ENCODE data around the gene CDT1. TPM values are rescaled to one million over a fixed set of nuclear protein-coding genes. Genes with fewer than 3 reads are reported as not detected.
"Not testable (repeated sequence)": the region's sequence is repeated elsewhere in the genome, so short reads cannot be mapped to it uniquely, and the experiment has no call there.

CDT1 gene
- total RNA-seq, 1 experiment from 2014 or later: 45.7 TPM

DNA sequence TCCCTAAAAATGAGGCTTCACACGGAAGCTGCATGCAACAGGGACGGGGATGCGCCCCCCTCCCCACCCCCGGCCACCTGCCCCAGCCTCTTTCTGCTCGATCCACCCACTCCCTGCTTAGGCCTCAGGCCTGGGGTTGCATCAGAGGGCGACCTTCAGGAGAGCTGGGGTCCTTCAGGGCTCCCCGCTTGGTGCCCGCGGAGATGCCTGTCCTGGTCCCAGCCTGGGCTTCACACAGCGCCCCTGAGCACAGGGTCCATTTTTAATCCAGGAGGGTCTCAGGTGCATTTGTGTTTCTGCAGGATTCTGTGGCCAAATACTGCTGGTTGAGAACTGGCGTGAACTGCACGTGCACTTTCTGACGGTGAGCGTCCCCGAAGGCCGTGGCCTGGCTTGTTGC, 15.5 kb downstream of the CDT1 start:
- Histone ChIP-seq H3K36me3 (peaks cover 11% of the 10 kb centered on the region; the same call in 1 of the 2 replicates), H3K27ac (no peak overlapping the region), H3K9me3 (replicated peaks) (no peaks in the 10 kb centered on the region), H3K4me1 (replicated peaks) (no peaks in the 10 kb centered on the region), H3K4me3 (no peak overlapping the region), H3K27me3 (replicated peaks) (no peaks in the 10 kb centered on the region)
- DNase-seq (ENCODE audit: low read depth in 1 of 2, low spot score in 2 of 2): no peak

DNA sequence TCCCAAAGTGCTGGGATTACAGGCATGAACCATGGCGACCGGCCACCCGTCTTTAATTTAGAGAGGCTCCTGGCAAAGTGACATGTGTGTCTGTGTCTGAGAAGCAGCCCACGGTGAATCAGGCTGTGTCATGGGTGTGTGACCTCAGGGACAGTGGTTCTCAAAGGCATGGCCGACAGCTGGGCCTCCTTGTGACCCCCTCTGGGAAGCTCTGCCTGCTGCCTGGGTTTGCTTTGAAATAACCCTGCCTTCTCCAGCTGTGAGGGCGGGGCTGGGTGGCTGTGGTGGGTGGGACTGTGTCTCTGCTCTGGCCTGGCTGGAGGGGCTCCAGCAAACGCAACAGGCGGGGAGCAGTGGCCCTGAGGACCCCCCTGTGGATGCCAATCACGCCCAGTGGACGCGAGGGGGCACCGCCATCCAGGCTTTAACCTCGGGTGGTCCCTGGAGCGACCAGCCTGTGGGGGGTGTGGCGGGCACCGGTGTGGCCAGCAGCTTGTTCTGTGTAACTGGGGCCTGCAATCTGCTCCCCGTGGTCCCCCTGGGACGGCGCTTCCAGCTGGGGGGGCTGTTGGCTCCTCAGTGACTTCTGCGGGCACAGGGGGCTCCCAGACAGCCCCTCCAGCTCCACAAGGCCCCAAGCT, 16.9 kb downstream of the CDT1 start:
- peaks cover 16% of the 10 kb centered on the region; the same call in 1 of the 2 replicates for H3K36me3 ChIP-seq
- no peaks in the 10 kb centered on the region for H3K9me3 ChIP-seq (replicated peaks)
- no peak overlapping the region for H3K27ac ChIP-seq
- H3K27me3 ChIP-seq (replicated peaks): no peaks in the 10 kb centered on the region
- H3K4me3 ChIP-seq: no peak overlapping the region
- no peak for DNase-seq (ENCODE audit: low read depth in 1 of 2, low spot score in 2 of 2)
- no peaks in the 10 kb centered on the region for H3K4me1 ChIP-seq (replicated peaks)

DNA sequence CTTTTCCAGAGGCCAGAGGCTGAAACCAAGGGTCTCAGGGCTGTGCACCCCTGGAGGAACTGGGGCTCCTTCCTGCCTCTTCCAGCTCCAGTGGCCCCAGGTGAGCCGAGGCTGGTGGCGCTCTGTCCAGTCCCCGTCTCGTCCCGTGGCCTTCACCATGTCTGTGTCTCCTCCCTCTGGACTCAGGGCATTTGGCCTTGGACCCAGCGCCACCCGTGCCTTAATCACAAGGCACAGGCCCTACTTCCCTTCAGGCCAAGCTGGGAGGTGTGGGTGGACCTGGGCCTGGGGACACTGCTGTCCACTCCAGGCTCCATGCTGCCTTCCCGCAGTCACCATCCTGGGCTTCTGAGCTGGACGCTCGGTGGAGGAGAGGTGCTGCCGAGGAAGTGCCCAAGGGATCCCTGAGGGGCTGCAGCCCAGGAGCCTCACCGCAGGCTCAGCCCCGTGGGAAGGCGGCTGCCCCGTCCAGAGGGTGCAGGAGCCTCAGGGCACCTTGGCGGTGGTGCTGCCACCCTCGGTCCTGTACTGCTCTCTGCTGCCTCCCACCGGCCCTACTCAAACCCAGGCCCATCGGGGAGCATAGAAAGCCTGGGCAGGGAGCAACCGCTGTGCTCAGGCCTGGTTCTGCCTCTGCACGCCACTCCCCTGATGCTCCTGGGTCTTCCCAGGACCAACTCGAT, 17.7 kb downstream of the CDT1 start:
- H3K36me3 ChIP-seq: peaks cover 16% of the 10 kb centered on the region; the same call in 1 of the 2 replicates
- no peaks in the 10 kb centered on the region for H3K27me3 ChIP-seq (replicated peaks)
- no peak overlapping the region for H3K27ac ChIP-seq
- DNase-seq (ENCODE audit: low read depth in 1 of 2, low spot score in 2 of 2): no peak
- no peaks in the 10 kb centered on the region for H3K9me3 ChIP-seq (replicated peaks)
- H3K4me1 ChIP-seq (replicated peaks): no peaks in the 10 kb centered on the region
- H3K4me3 ChIP-seq: no peak overlapping the region

DNA sequence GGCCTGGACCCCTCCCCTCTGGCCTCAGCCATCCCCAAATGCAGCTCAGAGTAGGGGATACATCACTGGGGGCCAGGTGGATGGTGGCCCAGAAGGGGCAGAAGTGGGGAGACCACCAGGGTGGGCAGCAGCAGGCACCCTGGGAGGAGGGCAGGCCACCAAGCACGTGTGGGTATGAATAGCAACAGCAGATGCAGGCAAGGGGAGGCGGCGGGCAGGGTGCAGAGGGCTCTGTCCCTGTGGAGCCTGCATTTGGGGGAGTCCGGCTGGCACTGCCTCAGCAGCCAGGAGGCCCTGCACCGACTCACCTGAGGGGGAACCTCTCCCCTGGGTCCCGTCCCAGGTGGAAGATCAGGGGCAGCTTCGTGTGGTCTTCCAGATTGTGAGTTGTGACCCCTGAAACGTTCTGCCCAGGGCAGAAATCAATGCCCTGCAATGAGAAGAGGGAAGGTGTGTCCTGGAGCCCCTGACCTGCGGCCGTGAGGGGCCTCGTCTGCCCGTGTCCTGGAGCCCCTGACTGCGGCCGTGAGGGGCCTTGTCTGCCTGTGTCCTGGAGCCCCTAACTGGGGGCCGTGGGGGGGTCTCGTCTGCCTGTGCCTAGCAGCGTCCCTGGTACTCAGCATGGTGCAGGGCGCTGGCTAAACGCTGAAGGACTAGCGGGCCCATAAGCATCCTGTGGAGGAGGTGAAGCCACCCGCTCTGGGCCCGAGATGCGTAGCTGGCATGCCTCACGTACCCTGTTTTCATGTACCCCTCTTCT, 18.9 kb downstream of the CDT1 start:
- H3K4me3 ChIP-seq: no peak overlapping the region
- no peaks in the 10 kb centered on the region for H3K4me1 ChIP-seq (replicated peaks)
- H3K27me3 ChIP-seq (replicated peaks): no peaks in the 10 kb centered on the region
- no peak for DNase-seq (ENCODE audit: low read depth in 1 of 2, low spot score in 2 of 2)
- peaks cover 16% of the 10 kb centered on the region; the same call in 1 of the 2 replicates for H3K36me3 ChIP-seq
- H3K9me3 ChIP-seq (replicated peaks): no peaks in the 10 kb centered on the region
- no peak overlapping the region for H3K27ac ChIP-seq

DNA sequence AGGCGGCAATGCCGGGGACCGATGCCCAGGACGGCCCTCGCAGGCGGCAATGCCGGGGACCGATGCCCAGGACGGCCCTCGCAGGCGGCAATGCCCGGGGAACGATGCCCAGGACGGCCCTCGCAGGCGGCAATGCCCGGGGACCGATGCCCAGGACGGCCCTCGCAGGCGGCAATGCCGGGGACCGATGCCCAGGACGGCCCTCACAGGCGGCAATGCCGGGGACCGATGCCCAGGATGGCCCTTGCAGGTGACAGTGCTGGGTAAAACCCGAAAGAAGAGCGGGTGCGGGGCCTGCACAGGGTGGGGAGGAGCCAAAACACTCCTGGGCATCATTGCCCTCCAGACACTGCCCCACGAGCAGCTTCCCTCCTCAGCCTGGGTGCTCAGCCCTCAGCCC, 20.1 kb downstream of the CDT1 start:
- not testable (repeated sequence) for H3K4me1 ChIP-seq (replicated peaks); H3K9me3 ChIP-seq (replicated peaks); H3K4me3 ChIP-seq; H3K27ac ChIP-seq; DNase-seq (ENCODE audit: low read depth in 1 of 2, low spot score in 2 of 2); H3K27me3 ChIP-seq (replicated peaks)
- H3K36me3 ChIP-seq: peaks cover 16% of the 10 kb centered on the region; the same call in 1 of the 2 replicates

- Histone ChIP-seq H3K4me3 (no peak overlapping the region), H3K27ac (no peak overlapping the region), H3K36me3 (peaks cover 16% of the 10 kb centered on the region; the same call in 1 of the 2 replicates), H3K9me3 (replicated peaks) (no peaks in the 10 kb centered on the region), H3K4me1 (replicated peaks) (no peaks in the 10 kb centered on the region), H3K27me3 (replicated peaks) (no peaks in the 10 kb centered on the region)
- no peak for DNase-seq (ENCODE audit: low read depth in 1 of 2, low spot score in 2 of 2)
Observed at GRCh38 chr16:88824256-88825077, 20.9 kb downstream of the CDT1 start.

DNA sequence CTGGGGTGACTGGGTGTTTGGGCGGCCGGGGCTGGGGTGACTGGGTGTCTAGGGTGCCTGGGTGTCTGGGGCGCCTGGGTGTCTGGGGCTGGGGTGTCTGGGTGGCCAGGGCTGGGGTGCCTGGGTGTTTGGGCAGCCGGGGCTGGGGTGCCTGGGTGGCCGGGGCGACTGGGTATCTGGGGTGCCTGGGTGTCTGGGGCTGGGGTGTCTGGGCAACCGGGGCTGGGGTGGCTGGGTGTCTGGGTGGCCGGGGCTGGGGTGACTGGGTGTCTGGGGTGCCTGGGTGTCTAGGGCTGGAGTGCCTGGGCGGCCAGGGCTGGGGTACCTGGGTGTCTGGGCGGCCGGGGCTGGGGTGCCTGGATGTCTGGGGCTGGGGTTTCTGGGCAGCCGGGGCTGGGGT, 21.6 kb downstream of the CDT1 start:
- no peaks in the 10 kb centered on the region for H3K9me3 ChIP-seq (replicated peaks)
- no peaks in the 10 kb centered on the region for H3K4me1 ChIP-seq (replicated peaks)
- peaks cover 16% of the 10 kb centered on the region; the same call in 1 of the 2 replicates for H3K36me3 ChIP-seq
- H3K27me3 ChIP-seq (replicated peaks): no peaks in the 10 kb centered on the region
- no peak overlapping the region for H3K4me3 ChIP-seq
- no peak overlapping the region for H3K27ac ChIP-seq
- no peak for DNase-seq (ENCODE audit: low read depth in 1 of 2, low spot score in 2 of 2)

DNA sequence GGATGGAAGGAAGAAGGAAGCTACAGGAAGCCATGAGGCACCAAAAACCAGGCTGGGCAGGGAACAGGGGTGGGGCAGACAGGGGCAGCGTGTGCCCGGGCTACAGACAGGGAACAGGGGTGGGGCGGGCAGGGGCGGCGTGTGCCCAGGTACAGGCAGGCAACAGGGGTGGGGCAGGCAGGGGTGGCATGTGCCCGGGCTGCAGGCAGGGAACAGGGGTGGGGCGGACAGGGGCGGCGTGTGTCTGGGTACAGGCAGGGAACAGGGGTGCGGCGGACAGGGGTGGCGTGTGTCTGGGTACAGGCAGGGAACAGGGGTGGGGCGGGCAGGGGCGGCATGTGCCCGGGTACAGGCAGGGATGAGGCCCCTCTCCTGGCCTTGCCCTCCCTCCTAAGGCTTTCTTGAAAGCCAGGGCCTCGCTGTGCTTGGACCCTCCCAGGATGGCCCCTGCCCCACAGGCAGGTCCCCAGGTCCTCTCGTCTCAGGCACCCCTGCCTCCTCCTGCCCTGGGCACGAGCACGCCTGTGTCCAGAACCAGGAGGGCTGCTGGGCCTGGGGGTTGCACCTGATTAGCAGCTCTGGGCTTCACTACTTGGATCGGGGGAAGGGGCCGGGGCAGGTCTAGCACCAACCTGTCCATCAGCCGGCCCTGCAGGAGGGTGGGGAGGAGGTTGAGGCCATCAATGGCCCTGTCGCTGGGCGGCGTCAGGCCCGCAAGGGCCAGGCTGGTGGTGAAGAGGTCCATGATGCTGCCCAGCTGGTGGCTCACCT, 22.7 kb downstream of the CDT1 start:
- Histone ChIP-seq H3K27ac (no peak overlapping the region), H3K4me3 (no peak overlapping the region), H3K4me1 (replicated peaks) (no peaks in the 10 kb centered on the region), H3K36me3 (peaks cover 18% of the 10 kb centered on the region), H3K27me3 (replicated peaks) (no peaks in the 10 kb centered on the region), H3K9me3 (replicated peaks) (no peaks in the 10 kb centered on the region)
- DNase-seq (ENCODE audit: low read depth in 1 of 2, low spot score in 2 of 2): no peak

DNA sequence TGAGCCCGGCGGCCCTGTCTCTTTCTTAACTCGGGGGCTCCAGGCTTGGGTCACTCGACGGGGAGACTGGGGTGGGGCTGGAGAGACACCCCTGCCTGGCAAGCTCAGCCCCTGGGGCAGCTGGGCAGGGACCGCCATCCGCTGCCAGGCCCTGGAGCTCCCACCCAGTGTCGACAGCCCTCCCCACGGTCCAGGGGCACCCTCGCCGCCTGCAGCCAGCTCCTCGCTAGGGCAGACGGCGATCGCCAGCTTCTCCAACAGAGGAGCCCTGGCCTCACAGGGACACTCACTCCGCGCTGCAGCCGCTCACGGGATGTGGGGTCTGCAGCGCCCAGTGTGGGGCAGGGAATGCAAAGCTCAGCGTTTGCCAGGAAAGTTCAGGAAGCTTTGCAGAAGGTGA, 24.1 kb downstream of the CDT1 start:
- H3K27ac ChIP-seq: no peak overlapping the region
- no peak for DNase-seq (ENCODE audit: low read depth in 1 of 2, low spot score in 2 of 2)
- no peaks in the 10 kb centered on the region for H3K9me3 ChIP-seq (replicated peaks)
- H3K36me3 ChIP-seq: peaks cover 8% of the 10 kb centered on the region
- no peaks in the 10 kb centered on the region for H3K4me1 ChIP-seq (replicated peaks)
- H3K27me3 ChIP-seq (replicated peaks): no peaks in the 10 kb centered on the region
- H3K4me3 ChIP-seq: no peak overlapping the region

GRCh38 chr16:88828711-88829110, 25.1 kb downstream of the CDT1 start:
- no peak overlapping the region for H3K27ac ChIP-seq

GRCh38 chr16:88830258-88830657, 26.7 kb downstream of the CDT1 start:
- DNase-seq (ENCODE audit: low read depth in 1 of 2, low spot score in 2 of 2): no peak
- H3K36me3 ChIP-seq: peaks cover 9% of the 10 kb centered on the region
- H3K27ac ChIP-seq: no peak overlapping the region
- H3K4me1 ChIP-seq (replicated peaks): no peaks in the 10 kb centered on the region
- H3K27me3 ChIP-seq (replicated peaks): no peaks in the 10 kb centered on the region
- no peaks in the 10 kb centered on the region for H3K9me3 ChIP-seq (replicated peaks)
- H3K4me3 ChIP-seq: no peak overlapping the region

More at GRCh38 chr16:88828711-88829110, 25.1 kb downstream of the CDT1 start:
- Histone ChIP-seq H3K27me3 (replicated peaks) (no peaks in the 10 kb centered on the region), H3K9me3 (replicated peaks) (no peaks in the 10 kb centered on the region), H3K36me3 (peaks cover 8% of the 10 kb centered on the region), H3K4me3 (no peak overlapping the region), H3K4me1 (replicated peaks) (no peaks in the 10 kb centered on the region)
- no peak for DNase-seq (ENCODE audit: low read depth in 1 of 2, low spot score in 2 of 2)

DNA sequence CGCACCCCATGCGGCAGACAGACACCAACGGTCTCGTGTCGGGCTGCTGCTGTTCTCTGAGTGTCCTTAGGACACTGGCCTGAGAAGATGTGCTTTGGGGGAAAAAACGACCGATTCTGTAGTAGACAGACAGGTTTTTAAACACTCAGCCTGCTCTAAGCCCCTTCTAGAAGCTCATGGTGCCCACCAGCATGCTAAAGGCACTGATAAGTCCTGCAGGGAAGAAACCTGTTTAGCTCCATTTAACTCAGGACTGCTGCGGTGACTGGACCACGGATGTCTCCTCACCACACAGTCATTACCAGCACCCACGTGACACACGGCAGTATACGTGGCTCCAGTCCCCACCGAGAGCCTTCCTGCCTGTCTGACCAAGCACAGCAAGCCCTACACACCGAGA, 27.2 kb downstream of the CDT1 start:
- Histone ChIP-seq H3K9me3 (replicated peaks) (no peaks in the 10 kb centered on the region), H3K36me3 (peaks cover 12% of the 10 kb centered on the region), H3K4me3 (no peak overlapping the region), H3K27ac (no peak overlapping the region), H3K4me1 (replicated peaks) (no peaks in the 10 kb centered on the region), H3K27me3 (replicated peaks) (no peaks in the 10 kb centered on the region)
- no peak for DNase-seq (ENCODE audit: low read depth in 1 of 2, low spot score in 2 of 2)

GRCh38 chr16:88831838-88832237, 28.2 kb downstream of the CDT1 start:
- Histone ChIP-seq H3K27ac (no peak overlapping the region), H3K27me3 (replicated peaks) (no peaks in the 10 kb centered on the region), H3K4me3 (no peak overlapping the region), H3K4me1 (replicated peaks) (no peaks in the 10 kb centered on the region), H3K9me3 (replicated peaks) (no peaks in the 10 kb centered on the region), H3K36me3 (peaks cover 12% of the 10 kb centered on the region)
- DNase-seq (ENCODE audit: low read depth in 1 of 2, low spot score in 2 of 2): no peak

All from SJSA1 (cell line).